ENCODE measurements around the gene CSHL1. TPM values are rescaled to one million over a fixed set of nuclear protein-coding genes. Genes with fewer than 3 reads are reported as not detected.

CSHL1 gene
- total RNA-seq, 1 experiment from 2014 or later: not detected

GRCh38 chr17:63940584-63940983, 29.5 kb upstream of the CSHL1 start:
- BruUV-seq (replicated peaks): no TSS peak
- no peak for DNase-seq
- POLR2A ChIA-PET: no interaction called here
- Histone ChIP-seq H3K27me3 (replicated peaks; ENCODE audit: control insufficient read depth, insufficient read depth, low read length) (no peaks in the 10 kb centered on the region), H3K4me1 (no peaks in the 10 kb centered on the region), H3K36me3 (ENCODE audit: control insufficient read depth, insufficient read depth, low read length) (no peaks in the 10 kb centered on the region), H3K4me3 (ENCODE audit: low read depth, low read length) (no peak overlapping the region), H3K9me3 (0 out of 2 replicates have a peak, but pooled peaks cover 4% of the 10 kb centered on the region)
- H3K9me3 Mint-ChIP-seq (ENCODE audit: unreplicated experiment): no peaks in the 10 kb centered on the region
- intact Hi-C loops (cut with micrococcal nuclease; ENCODE audit: unreplicated experiment): no loop called here
- no peaks in the 10 kb centered on the region for H3K4me1 Mint-ChIP-seq (ENCODE audit: low read depth, unreplicated experiment)
- H3K36me3 Mint-ChIP-seq (ENCODE audit: insufficient read depth, unreplicated experiment): peaks cover 16% of the 10 kb centered on the region
- no peak for TF ChIP-seq CTCF (IDR thresholded peaks at IDR 0.05; ENCODE audit: insufficient read depth in 1 of 2, low read depth in 1 of 2, low read length in 1 of 2, severe bottlenecking in 1 of 2, unreplicated experiment in 1 of 2)
- H3K27ac Mint-ChIP-seq (ENCODE audit: unreplicated experiment): no peak overlapping the region
- H3K27me3 Mint-ChIP-seq (ENCODE audit: insufficient read depth, unreplicated experiment): peaks cover 4% of the 10 kb centered on the region
- no peak overlapping the region for H3K4me3 Mint-ChIP-seq (ENCODE audit: unreplicated experiment)
- CTCF ChIA-PET: no interaction called here

- no peaks in the 10 kb centered on the region for H3K36me3 ChIP-seq (ENCODE audit: control insufficient read depth, insufficient read depth, low read length)
- no peak for DNase-seq
- TF ChIP-seq CTCF (IDR thresholded peaks at IDR 0.05; ENCODE audit: insufficient read depth in 1 of 2, low read depth in 1 of 2, low read length in 1 of 2, severe bottlenecking in 1 of 2, unreplicated experiment in 1 of 2): no peak
- no peaks in the 10 kb centered on the region for H3K27me3 ChIP-seq (replicated peaks; ENCODE audit: control insufficient read depth, insufficient read depth, low read length)
- Mint-ChIP-seq H3K4me1 (ENCODE audit: low read depth, unreplicated experiment) (no peaks in the 10 kb centered on the region), H3K9me3 (ENCODE audit: unreplicated experiment) (no peaks in the 10 kb centered on the region), H3K36me3 (ENCODE audit: insufficient read depth, unreplicated experiment) (peaks cover 16% of the 10 kb centered on the region), H3K4me3 (ENCODE audit: unreplicated experiment) (no peak overlapping the region), H3K27me3 (ENCODE audit: insufficient read depth, unreplicated experiment) (peaks cover 4% of the 10 kb centered on the region), H3K27ac (ENCODE audit: unreplicated experiment) (no peak overlapping the region)
- no peak overlapping the region for H3K4me3 ChIP-seq (ENCODE audit: low read depth, low read length)
- intact Hi-C loops (cut with micrococcal nuclease; ENCODE audit: unreplicated experiment): no loop called here
- no peaks in the 10 kb centered on the region for H3K4me1 ChIP-seq
- H3K9me3 ChIP-seq: 0 out of 2 replicates have a peak, but pooled peaks cover 4% of the 10 kb centered on the region
- CTCF ChIA-PET: interaction anchor here (0.5 kb wide), 1 partner anchor 20 kb away, joined by 5 read pairs; no protein-coding TSS in a partner anchor
- no TSS peak for BruUV-seq (replicated peaks)
- POLR2A ChIA-PET: no interaction called here
Observed at GRCh38 chr17:63939884-63940283, 28.8 kb upstream of the CSHL1 start.

GRCh38 chr17:63939401-63939800, 28.3 kb upstream of the CSHL1 start:
- H3K9me3 Mint-ChIP-seq (ENCODE audit: unreplicated experiment): no peaks in the 10 kb centered on the region
- TF ChIP-seq CTCF (IDR thresholded peaks at IDR 0.05; ENCODE audit: insufficient read depth in 1 of 2, low read depth in 1 of 2, low read length in 1 of 2, severe bottlenecking in 1 of 2, unreplicated experiment in 1 of 2): no peak
- H3K4me3 ChIP-seq (ENCODE audit: low read depth, low read length): no peak overlapping the region
- H3K4me3 Mint-ChIP-seq (ENCODE audit: unreplicated experiment): no peak overlapping the region
- no peaks in the 10 kb centered on the region for H3K27me3 ChIP-seq (replicated peaks; ENCODE audit: control insufficient read depth, insufficient read depth, low read length)
- ChIA-PET POLR2A (no interaction called here), CTCF (interaction anchor here (0.5 kb wide), 1 partner anchor 19 kb away, joined by 5 read pairs; no protein-coding TSS in a partner anchor)
- H3K4me1 Mint-ChIP-seq (ENCODE audit: low read depth, unreplicated experiment): no peaks in the 10 kb centered on the region
- peaks cover 14% of the 10 kb centered on the region for H3K36me3 Mint-ChIP-seq (ENCODE audit: insufficient read depth, unreplicated experiment)
- no peak for DNase-seq
- H3K9me3 ChIP-seq: 0 out of 2 replicates have a peak, but pooled peaks cover 4% of the 10 kb centered on the region
- H3K4me1 ChIP-seq: no peaks in the 10 kb centered on the region
- BruUV-seq (replicated peaks): no TSS peak
- no peaks in the 10 kb centered on the region for H3K36me3 ChIP-seq (ENCODE audit: control insufficient read depth, insufficient read depth, low read length)
- H3K27ac Mint-ChIP-seq (ENCODE audit: unreplicated experiment): no peak overlapping the region
- intact Hi-C loops (cut with micrococcal nuclease; ENCODE audit: unreplicated experiment): no loop called here
- H3K27me3 Mint-ChIP-seq (ENCODE audit: insufficient read depth, unreplicated experiment): peaks cover 4% of the 10 kb centered on the region
